CMK (cell line): ENCODE results near the gene PPL.

Source experiments
- DNase-seq: peaks from one replicate; pipeline ENCODE4 v3.0.0-alpha.2; 2010; ENCODE audit warnings: low read depth

Gene PPL

DNA sequence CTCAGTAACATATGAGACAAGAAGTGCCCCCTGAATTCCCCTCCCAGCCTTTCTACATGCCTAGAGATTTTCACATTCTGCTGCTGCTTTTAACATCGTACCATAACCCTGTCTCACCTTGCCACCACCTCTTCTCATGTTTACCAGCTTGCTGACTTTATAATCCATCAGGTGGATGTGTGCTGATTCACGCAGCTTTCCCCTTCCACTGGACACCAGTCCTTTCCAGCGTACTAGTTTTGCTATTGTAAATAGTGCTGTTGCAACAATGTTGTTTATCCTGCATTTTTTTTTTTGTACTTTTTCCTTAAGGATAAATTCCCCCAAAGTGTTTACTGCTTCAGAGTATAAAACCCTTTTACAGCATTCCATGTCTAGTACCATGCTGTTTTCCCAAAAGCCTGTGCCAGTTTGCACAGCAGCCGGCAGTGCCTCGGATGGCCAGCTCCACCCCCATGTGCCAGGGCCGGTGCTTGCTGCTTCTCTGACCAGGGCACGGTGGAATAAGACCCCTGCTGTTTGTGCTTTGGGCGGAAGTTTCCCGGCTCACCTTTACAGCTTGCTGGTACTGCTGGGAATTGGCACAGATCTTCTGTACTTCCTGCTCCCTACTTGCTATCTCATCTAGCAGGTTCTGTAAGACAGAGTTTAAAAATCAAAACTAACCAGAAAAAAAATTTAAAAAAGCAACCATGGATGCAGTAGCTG, 48.4 kb downstream of the PPL start:
- no peak for DNase-seq

DNA sequence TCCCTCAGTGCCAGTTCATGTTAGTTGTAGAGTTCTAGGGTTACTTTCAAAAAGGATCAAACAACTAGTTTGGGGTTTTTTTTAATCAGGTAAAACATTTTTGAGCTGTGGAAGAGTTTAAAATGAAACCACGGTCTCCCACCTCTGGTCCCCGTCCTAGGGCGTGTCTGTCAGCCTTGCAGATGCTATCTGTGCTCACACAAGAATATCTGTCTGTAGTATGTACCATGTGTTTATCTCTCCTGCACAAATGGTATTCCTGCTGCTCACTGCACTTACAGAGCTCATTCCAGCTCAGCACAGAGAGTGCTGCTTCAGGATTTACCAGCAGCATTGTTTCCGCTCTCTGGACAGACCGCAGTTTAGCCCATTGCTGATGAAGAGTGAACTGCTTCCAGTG, 50.8 kb downstream of the PPL start:
- DNase-seq = no peak

DNA sequence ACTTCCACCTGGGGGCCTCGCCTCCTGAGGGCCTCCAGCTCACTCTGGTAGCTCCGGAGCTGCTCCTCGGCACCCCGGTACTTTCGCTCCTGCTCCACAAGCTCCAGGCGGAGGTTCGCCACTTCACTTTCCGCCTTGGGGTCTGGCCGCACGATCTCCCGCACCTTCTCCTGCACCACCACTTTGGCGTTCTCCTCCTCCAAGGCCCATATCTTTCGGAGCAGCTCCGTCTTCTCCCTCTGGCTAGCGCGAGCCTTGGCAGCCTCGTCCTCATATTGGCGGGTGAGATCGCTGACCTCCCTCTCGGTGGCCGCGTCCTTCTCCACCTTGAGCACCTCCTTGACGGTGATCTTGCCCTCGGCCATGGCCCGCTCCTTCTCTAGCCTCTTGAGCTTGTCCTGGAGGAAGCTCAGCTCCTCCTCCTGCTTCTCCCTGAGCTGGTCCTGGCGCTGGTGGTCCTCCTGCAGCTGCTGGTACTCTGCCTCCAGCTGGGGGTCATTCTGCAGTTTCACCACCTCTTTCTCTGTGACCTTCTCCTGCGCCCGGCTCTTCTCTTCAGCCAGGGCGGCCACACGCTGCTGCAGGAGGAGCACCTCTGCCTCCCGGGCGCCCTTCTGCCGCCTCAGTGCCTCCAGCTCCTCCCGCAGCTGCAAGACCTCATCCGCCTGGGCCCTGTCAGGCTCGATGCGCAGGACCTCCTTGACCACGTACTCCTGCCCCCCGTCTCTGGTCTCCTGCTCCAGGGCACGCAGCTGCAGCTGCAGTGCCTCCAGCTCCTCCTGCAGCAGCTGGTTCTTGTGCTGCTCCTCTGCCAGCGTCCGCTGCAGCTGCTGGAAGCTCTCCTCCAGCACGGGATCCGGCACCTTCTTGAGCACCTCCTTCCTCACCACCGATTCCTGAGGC, 51.7 kb downstream of the PPL start:
- DNase-seq = no peak

DNA sequence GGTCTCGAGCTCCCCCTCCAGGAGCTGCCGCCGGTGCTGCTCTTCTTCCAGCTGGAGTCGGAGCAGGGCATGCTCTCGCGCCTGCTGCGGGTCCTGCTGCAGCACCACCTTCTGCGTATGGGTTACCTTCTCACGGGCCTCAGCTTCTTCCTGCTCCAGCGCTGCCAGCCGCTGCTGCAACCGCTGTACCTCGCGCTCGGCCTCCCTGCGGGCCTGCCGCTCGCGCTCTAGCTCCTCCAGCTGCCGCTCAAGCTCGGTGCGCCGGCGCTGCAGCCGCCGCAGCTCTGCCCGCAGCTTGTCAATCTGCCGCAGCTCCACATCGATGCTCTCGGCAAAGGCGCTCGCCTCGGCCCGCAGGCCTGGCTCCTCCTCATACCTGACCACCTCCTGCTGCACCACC, 52.7 kb downstream of the PPL start:
- no peak for DNase-seq

DNA sequence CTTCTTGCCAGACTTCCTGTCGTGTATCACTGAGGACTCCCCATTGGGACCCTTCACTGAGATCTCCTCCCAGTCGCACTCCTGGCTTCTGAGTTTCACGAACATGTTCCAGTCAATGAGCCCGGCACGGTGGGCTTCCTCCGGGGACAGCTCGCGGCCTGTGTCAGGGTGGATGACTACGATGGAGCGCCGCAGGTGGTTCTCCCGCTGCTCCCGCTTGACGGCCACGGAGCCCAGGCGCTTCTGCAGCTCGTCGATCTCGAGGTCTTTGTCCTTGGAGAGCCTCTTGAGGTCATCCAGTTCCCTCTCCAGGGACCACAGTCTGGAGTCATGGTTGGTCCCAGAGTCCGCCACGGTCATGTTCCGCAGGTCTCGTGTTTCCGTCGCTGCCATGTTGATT, 53.4 kb downstream of the PPL start:
- DNase-seq = no peak

DNA sequence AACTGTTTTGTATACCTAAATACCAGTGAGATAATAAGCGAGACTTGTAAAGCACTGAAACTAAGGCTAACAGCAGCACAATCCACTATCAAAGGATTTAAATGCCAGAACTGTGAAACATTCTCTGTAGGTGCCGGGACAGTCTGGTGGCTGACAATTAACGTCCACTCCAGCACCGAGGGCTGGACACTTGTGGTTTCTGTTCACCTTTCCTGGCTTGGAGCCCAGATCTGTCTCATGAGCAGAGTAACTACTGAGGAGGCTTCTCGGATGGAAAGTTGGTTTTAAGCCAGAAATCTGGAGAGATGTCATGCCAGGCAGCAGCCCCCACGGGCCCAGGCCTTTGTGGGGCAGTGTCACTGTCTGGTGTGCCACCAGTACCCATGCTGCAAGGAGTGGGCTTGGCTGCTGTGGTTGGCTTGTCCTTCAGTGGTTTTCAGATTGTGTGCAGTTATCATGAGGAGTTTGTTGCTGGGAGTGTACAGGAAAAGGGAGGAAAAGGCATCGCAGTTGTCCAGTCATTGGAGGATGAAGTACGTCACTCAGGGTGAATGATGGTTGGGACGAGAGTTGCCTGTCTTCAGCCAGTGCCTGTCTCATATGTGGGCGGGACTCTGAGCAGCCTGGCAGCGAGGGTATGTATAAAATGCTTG, 54.2 kb downstream of the PPL start:
- no peak for DNase-seq

DNA sequence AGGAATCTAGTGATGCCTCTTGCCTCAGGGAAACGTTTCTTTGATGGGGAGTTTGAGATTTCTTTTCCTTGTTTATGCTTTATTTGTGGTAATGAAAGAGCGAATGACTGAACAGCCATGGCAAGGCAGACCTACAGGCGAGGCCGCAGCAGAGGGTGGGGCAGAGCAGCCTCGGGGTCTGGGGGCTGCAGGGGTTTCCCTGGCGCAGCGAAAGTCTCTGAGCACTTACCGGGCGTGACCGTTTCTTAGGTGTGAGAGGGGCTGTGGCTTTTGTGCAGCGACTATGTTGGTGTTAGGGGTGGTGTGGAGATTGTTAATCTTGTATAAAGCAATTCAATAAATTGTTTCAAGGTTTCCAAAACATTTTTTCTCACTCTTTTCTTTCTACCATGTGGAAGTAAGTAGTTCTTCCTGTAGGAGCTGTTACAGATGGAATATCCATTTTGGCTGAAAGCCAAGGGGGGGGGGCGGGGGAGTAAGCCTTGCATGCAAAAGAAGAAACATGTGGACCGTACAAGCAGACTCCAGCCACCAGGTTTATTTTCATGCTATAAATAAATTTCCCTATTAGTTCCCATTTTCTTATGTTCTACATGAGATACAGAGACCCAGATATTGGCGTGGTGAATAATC, 54.8 kb downstream of the PPL start:
- DNase-seq = no peak

DNA sequence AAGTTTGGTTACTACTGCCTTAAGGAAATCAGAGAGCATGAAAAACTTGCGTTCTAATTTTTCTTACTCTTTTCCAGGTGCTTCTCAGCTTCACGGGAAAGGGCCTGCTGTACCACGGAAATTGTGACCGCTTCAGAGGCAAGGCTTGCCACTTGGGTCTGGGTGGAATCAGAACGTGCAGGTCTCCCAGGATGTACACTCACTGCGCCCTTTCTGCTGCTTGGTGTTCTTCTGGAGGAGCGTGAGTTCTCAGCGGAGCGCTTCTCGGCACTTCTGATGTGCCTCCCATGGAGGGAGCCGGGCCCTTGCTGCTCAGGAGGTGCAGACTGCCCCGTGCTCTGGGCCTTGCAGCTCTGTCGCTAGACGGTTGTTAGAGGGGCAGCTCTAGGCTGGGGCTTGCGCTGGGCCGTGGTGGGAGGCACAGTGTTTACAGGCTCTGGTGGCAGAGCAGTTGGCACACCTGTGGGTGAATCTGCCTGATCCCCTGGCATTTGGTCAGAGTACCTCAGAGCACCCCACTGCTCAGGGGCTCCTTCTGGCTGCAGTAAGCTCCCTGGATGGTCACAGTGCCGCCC, 56.9 kb downstream of the PPL start:
- no peak for DNase-seq

DNA sequence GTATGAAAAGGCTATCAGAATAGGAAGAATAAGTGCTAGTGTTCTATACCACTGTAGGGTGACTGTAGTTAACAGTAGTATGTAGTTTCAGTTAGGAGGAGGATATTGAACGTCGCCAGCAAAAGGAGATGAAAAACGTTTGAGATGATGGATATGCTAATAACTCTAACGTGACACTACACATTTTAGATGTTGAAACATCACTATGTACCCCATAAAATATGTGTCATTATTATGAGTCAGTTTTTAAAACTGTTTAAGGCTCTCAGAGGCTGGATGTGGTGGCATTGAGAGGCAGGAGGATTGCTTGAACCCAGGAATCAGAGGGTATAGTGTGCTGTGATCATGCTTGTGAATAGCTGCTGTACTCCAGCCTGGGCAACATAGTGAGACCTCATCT, 57.9 kb downstream of the PPL start:
- no peak for DNase-seq

DNA sequence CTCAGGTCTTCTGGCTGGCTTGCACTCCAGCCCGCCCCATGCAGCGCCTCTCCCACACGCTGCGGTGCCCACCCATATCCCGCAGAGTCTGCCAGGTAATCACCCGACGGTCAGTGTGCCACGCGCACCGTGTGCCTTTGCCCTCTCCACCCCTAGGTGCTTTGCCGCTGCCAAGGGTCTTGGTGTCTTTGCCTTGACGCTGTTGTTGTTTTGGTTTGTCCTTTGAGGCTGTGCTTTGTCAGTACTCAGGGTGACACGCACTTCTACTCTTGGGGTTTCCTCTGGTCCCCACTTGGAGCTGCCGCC, 59.6 kb downstream of the PPL start:
- DNase-seq = no peak

DNA sequence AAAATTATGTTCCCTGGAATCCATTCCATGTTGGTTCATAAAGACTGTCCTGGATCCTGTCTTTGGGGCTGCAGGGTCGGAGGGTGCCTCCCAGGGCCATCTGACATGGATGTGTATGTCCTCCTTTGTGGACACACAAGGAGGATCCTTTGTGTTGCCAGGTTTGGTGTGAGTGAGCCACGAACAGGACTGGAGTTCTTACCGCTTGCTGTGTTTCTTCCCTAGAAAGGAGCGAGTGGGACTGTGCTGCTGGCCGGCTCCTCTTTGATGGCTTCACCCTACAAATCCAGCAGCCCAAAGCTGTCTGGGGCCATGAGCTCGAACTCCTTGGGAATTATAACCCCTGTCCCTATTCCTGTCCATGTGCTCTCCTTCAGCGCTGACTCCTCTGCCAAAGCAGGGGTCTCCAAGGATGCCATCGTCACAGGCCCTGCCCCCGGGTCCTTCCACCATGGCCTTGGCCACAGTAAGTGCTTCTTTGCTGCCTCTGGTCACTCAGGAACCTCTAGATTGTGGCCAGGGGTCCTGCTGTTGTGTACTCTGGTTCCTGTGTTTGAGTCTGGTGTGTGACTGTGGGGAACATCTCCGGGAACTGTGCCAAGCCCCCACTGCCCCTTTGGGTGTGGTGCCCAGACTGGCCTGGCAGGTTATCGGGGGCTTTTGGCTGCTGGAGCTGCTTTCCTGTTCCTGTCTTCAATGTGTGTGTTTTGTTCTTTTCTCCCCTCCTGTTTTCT, 60.1 kb downstream of the PPL start:
- no peak for DNase-seq

DNA sequence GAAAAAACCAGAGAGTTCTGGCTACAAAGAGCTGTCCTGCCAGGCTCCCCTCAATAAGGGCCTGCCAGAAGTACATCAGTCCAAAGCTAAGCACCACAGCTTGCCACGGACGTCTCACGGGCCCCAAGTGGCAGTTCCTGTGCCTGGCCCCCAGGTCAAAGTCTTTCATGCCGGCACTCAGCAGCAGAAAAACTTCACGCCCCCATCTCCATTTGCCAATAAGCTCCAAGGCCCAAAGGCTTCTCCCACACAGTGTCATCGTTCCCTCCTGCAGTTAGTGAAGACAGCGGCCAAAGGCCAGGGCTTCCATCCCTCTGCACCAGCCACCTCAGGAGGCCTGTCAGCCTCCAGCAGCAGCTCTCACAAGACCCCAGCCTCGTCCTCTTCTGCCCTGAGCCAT, 62.3 kb downstream of the PPL start:
- DNase-seq = no peak

DNA sequence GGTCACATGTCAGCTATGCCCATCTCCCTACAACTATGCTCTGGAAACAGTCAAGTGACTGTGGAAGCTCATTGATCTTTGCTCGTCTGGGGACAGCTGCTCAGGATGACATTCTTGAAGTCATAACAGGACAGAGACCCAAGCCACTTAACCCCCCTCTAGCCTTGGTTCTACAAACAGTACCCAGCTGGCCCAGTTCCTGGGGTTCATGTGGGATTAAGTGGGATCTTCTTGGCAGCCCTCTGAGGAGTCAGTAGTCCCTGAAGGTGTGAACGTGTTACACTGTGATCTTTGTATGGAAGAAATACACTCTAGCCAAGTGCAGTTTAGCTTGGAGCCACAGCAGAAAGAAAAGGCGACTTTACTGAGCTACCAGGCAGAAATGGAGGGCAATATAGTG, 63.9 kb downstream of the PPL start:
- no peak for DNase-seq

DNA sequence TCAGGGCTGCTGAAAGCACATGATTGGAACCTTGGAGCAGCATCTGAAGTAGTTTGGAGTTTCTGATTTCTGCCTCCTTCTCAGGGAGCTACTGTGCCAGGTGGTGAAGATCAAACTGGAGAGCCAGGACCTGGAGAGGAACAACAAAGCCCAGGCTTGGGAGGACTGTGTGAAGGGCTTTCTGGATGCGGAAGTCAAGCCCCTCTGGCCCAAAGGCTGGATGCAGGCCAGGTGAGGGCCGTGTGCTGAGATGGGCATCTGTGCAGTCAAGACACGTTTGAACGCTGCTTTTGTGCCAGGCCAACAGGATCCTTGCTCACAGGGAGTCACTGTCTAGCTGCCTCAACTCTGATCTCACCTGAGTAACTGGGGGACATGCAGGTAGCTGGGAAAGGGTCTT, 65.9 kb downstream of the PPL start:
- no peak for DNase-seq

DNA sequence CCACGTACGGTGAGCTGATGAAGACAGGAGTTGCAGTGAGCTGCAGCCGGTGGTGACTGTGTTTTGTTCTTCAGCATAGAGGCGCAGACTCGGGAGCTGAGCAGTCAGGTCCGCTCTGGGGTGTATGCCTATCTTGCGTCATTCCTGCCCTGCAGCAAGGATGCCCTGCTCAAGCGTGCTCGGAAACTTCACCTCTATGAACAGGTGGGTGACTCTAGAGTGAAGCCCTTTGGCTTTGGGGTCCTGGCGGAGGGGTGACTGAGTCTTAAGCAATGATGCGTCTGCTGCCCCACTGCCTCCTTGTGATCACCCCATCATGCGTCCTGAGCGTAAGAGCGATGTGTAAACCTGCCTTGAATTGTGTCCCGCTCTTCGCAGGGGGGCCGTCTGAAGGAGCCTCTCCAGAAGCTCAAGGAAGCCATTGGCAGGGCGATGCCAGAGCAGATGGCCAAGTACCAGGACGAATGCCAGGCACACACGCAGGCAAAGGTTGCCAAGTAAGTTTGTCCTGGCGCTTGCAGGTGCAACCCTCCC, 66.7 kb downstream of the PPL start:
- no peak for DNase-seq

DNA sequence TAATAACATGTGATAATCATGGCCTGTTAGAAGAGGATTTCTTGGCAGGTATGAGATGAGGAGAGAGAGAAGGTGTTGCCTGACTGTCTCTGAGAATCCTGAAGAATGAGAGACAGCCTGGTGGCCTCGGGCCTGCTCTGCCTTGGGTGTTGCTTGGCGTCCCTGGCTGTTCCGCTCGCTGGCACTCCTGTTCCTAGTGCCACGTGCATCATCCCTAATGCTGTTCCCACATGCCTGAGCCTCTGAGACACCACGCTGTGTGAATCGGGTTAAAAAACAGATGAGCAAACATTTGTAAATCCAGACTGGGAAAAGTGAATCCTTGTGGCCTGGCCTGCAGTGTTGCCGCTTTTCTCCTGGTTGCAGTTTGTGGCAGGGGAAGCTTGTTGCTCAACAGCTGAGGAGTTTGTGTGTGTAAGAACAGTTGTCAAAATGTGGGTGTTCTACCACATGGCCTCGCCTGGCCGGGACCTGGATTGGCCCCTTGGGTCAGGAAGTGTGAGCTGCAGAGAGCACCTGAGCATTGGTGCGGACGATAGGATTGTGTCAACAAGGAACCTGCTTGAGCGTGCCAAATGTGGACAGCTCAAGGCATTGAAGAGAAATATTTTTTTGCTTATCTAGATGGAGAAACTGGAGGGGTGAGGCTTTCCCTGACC, 67.7 kb downstream of the PPL start:
- DNase-seq = no peak

DNA sequence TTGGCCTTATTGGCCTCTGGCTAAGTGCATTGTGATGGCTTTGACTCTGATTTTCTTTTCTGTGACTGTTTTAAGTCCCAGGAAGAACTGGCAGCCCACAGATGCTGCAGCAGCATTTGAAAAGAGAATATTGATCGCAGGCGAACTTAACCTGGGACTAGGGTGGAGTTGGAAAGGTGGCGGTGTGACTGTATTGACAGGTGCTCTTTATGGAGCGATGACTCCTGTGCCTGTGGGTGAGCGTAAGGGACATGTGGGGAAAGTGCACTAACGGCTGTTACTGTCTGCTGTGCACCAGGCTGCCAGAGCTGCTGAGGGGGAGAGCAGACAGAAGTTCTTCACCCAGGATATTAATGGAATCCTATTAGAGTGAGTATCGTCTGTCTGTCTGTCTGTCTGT, 68.4 kb downstream of the PPL start:
- DNase-seq = no peak

DNA sequence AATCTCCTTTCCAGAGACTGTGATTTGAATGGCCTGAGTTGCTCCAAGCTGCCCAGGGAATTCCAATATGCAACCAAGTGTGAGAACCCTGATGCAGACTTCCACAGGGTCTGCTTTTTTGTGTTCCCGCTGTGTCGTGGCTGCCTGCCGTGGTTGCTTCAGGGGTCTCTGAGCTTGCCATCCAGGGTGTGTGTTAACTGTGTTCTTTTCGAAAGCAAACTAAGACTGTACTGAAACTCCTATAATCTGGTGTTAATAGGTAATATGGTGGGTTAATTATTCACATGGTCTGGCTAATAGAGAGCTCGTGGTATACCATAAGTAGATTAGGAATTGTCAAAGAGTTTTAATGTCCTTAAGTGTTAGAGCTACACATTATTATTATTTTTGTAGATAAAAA, 68.9 kb downstream of the PPL start:
- DNase-seq = no peak

DNA sequence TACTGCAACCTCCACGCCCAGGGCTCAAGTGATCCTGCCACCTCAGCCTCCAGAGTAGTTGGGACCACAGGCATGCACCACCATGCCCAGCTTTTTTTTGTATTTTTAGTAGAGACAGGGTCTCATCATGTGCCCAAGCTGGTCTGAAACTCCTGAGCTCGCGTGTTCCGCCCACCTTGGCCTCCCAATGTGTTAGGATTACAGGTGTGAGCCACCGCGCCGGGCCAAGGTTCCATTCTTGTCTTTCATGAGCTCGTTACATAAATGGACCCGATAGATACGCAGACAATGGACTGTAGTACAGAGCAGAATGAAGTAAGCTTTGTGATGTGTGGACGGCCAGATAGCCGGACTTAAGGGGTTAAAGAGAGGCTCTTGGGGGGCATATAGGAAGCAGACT, 70.4 kb downstream of the PPL start:
- no peak for DNase-seq

DNA sequence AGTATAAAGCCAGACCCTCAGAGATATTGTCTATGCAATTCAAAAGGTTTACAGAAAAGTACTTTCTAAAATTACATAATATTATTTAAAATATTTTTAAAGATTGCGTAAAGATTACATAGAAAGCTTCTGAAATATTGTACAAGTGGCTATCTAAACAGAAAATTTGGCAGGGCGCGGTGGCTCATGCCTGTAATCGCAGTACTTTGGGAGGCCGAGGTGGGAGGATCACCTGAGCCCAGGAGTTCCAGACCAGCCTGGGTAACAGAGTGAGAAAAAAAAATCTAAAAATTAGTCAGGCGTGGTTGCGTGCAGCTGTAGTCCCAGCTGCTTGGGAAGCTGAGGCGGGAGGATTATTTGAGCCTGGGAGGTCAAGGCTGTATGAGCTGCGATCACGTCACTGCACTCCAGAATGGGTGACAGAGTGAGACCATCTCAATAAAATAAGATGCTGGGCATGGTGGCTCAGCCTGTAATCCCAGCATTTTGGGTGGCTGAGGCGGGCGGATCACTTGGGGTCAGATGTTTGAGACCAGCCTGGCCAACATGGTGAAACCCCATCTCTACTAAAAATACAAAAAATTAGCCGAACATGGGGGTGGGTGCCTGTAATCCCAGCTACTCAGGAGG, 71.6 kb downstream of the PPL start:
- DNase-seq = no peak

DNA sequence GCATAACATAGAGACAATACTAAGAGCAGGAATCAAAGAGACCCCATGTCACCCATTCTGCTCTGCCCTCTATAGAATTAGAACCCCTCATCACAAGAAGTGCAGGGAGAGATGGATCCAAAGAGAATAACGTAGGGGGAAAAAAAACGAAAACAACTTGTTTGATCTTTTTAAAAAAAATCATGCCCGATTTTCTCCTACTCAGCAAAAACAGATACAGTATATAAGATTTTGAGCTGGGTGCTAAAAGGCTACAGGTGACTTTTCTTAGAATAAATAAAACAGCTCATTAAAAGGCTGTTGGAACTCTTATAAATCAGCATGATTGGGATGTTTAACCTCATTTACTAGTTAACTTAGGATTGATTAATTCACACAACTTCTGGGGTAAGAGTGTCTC, 72.2 kb downstream of the PPL start:
- no peak for DNase-seq
